LHCN-M2 (cell line): Measurements from ENCODE around the gene EP400. TPM values are rescaled to one million over a fixed set of nuclear protein-coding genes. Genes with fewer than 3 reads are reported as not detected.
"Not testable (repeated sequence)": the region's sequence is repeated elsewhere in the genome, so short reads cannot be mapped to it uniquely, and the experiment has no call there.

ENCODE experiments used
- DNase-seq: peaks from one replicate; pipeline ENCODE4 v3.0.0-alpha.2; 2012; ENCODE audit warnings: low read depth
- total RNA-seq: library from RNA; depleted of rRNA; stranded (reverse); fragments of >200 nt; gene quantifications from 2 replicates; pipeline ENCODE4 v1.2.3, GENCODE V29; 2014

EP400 gene
- total RNA-seq, 1 experiment from 2014 or later: 10.4 TPM

DNA sequence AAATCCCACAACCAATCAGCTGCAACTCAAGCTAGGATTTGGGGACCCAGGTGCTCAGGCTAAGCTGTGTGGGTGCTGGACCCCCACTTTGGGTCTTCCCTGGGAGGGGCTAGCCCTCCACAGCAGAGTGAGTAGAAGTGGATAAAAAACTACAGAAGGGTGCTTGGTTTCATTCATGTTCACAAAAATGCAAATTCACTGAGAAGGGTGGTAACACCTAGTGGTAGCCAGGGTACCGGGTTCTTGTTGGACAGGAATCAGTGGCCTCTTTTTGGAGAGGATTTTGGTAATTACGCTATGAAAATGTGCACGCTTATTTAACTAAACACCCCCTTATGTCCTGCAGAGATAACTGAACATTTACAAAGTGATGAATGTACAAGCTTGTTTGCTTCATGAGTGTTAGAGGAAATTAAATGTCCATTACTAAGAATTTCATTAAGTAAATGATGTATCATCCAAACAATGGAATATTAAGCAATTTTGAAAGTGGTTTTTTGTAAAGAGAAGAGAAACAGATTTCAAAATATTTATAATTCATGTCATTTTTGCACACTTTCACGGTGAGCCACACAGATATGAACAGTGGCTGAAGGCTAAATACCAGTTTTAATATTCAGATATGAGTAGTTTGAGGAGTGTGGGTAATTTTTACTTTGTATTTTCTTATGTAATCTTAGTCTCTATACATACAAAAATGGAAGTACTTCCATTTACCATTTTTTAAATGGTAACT, 116.0 kb downstream of the EP400 start:
- DNase-seq: no peak

DNA sequence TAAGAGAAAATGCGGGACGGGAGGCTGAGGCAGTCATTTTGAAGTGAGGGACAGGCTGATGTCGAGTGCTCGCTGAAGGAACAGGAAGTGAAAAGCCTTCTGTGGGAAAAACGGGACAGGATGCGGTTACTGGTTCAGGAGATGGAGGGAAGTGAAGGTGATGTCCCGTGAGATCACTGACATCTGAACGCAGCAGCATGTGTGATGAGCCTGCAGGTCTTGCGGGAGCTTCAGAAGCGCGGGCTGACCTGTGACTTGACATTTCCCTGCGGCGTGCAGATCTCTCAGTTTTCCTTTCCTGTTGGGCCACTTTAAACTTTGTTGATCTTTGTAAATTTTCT, 116.6 kb downstream of the EP400 start:
- no peak for DNase-seq

DNA sequence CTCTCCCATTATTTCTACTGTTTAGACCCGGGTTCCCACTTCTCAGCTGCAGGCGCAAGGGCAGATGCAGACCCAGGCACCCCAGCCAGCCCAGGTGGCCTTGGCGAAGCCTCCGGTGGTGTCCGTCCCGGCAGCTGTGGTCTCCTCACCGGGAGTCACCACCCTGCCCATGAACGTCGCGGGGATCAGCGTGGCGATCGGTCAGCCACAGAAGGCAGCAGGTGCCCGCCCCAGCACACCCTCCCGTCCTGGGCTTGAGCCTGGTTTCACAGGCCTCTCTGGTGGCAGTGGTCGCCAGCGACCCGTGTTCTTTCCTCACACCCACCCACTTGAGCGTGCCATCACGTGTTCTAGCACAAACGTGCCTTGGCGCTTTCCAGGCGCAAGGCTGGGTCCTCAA, 117.0 kb downstream of the EP400 start:
- no peak for DNase-seq

DNA sequence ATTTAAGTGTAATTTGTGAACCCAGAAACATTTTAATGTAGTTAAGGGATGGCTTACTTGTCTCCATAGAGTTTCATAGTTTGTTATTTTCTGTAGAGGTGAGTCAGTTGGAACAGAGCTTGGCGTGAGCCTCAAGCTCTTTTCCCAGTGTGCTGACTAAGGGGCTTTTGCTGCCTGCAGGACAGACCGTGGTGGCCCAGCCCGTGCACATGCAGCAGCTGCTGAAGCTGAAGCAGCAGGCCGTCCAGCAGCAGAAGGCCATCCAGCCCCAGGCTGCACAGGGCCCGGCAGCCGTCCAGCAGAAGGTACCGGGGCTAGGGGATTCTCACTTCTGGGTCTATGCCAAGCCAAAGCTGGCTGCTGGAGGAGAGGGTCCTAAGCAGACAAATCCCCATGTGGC, 117.4 kb downstream of the EP400 start:
- DNase-seq: peak; percentile 7

DNA sequence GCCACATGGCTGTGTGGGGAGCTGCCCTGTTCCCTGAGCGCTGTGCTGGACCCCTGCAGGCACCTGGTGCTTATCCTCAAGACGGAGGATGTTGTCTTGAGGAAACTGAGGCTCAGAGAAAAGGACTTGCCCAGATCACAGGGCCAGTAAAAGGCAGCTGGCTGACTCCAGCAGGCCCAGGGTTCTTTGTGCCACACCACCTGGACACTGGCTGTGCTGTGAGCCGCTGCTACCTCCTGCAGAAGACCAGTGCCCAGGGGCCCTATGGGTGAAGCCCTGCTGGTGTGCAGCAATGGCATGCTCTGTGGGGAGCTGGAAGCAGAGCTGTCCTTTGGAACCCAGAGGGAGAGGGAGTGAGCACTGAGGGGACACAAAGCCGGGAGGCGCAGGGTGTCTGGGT, 118.5 kb downstream of the EP400 start:
- no peak for DNase-seq

DNA sequence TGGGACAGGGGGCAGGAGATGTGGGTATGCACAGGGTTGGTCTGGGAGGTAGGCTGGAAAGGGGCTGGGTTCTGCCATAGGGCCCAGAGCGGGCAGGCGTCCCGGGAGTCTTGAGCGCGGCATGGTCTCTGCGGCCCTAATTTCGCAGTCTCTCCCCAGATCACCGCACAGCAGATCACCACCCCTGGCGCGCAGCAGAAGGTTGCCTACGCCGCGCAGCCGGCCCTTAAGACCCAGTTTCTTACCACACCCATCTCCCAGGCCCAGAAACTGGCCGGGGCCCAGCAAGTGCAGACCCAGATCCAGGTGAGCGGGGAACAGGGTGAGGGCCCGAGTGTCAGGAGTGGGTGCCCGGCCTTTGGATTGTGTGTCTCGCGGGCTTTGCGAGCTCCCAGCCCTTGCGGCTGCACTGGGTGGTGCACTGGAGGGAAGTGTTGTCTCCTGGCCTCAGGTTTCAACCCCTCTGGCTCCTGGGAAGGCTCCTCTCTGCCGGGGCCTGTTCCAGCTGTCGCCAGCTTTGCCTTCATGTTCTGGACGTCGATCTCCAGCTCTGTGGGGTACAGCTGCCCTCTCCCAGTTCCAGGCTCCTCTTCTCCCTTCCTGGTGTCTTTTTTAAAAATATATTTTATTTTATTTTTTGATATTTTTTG, 119.7 kb downstream of the EP400 start:
- DNase-seq: no peak

DNA sequence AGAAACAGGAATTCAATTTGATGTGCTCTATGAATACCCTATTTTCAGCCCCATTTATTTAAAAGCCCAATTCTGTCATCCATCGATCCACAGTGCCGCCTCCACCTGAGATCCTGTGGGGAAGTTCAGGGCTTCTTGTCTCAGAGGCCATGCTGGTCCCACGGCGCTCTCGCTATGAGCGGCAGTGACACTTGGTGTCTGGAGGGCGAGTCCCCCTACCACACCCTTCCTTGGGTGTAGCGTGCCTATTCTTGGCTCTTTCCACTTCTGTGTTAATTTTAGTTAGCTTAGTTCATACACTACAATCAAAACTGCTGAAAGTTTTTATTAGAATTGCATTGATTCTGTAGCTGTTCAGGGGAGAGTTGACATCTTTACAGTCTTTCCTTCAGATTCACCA, 120.6 kb downstream of the EP400 start:
- DNase-seq: no peak

DNA sequence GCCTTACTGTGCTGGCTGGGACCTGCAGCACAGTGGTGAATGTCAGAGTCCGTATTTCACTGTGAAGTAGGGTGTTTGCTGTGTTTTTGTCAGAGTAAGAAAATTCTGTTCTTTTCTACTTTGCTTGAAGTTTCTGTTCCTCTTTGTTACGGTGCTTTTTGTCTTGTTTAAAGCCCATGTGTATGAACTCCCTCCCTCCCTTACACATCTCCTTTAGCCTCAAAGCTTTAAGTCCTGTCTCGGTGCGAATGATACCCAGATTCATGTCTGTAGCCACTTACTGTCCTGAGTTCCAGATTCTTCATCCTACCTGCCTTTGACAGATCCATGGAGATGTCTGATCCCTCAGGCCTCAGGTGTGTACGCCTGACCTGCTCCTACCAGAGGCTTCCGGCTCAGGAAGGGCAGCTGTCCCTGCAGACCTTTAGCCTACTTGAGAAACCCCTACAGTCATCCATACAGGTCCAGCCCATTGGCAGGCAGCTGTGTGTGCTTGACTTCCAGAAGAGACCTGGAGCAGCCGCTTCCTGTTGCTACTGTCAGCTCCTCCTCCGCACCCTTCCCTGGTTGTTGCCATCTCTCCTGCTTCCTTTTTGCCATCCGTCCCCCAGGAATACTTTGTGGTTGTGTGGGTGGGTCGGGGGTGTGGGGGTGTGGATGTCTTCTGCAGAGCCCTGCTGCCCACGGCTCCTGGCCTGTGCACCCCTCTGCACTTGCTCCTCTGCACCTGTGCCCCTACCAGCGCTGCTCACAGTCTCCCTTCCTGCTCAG, 121.5 kb downstream of the EP400 start:
- DNase-seq: no peak

DNA sequence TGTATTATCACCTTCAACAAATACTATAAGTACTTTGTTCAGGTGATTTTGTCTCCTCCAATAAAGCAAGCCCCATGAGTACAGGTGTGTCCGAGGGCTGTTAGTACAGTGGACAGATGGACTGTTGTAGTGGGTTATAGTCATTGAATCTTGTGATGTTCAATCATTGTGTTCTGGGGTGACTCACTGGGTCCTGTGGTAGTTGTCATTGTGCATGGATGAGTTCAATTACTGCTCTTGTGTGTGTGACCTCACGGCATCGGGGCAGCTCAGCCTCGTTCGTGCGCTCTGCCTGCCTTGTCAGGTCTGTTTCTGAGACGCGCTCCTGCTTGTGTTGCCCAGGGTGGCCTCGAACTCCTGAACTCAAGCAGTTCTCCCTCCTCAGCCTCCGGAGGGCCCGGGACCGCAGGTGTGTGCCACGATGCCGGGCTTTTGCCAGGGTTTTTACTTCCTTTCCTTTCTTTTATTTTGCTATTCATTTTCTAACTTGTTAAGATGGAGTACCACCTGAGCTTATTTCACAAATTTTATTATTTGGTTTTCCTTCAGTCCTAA, 122.2 kb downstream of the EP400 start:
- no peak for DNase-seq

DNA sequence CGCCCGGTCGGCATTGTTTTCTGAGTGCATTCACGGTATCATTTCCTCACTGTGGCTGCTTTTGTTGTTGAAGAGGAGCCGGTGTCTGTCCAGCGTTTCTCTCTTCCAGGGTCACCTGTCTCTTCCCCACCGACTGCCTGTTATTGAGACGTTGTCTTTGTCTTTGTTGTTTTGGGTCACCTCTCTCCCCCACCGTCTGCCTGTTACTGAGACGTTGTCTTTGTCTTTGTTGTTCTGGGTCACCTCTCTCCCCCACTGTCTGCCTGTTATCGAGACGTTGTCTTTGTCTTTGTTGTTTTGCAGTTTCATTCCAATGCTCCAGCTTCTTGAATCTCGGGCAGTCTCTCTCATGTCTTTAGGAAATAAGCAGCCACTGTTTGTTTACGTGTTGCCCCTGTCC, 124.5 kb downstream of the EP400 start:
- DNase-seq: no peak

DNA sequence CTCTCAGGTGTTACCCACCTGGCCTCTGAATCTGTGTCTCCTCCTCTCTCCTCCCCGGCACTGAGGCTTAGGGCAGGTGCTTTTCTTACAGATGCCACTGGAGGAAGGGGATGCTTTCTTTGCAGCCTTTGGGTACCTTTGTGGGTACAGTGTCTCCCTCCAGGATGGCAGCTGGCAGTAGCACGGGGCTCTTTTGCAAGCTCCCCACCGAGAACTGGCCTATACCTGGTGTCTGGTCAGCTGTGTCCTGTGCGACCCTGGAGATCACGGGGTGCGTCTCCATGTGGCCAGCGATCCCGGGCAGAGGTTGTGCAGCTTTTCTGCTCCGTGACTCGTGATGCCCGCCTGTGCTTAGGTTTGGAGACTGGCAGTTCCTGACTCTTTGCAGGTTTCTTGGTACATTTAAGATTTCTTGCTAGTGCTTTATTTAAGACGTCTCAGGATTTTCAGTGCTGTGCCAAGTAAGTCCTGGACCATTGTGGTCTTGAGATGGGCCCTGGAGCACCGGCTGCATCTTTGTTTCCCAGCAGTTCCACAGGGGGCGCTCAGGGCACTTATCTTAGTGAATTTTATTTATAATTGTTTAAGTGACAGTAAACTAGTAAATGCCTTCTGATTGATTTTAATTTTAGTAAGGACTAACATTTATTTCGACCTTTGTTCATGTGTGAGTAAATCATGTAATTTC, 125.4 kb downstream of the EP400 start:
- no peak for DNase-seq

DNA sequence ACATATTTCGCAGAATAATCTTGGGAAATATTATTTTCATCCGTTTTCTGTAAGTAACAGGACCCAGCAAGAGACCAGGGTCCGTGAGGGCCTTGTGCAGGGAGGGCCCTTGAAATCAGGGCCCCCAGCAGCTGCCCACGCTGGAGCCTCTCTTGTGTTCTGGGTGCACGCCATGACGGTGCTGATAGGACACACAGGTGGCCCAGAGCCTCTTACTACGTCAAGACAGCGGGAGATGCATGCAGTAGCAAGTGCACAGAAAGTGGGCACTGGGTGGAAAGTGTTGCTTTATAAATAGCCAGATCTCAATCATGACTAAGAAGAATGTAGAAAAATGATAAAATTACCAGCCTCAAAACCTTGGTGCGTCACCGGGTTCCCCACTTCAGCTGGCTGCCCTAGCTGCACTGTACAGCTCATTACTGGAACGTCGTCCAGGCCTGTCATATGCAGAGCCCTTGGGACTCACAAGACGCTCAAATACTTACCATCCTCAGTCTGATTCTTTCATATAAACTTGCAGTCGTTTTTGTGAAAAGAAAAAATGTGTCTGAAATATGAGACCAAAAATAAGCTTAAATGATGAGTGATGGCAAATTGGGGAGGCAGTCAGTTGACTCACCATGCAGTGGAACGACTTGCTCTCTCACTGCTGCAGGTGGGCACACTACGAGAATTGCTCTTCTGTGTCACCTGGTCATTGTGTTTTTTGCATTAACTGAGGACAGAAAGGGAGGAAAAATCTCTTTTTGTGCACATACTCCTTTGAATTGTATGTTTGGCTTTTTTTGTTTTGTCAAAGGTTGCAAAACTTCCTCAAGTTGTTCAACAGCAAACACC, 126.2 kb downstream of the EP400 start:
- DNase-seq: no peak

DNA sequence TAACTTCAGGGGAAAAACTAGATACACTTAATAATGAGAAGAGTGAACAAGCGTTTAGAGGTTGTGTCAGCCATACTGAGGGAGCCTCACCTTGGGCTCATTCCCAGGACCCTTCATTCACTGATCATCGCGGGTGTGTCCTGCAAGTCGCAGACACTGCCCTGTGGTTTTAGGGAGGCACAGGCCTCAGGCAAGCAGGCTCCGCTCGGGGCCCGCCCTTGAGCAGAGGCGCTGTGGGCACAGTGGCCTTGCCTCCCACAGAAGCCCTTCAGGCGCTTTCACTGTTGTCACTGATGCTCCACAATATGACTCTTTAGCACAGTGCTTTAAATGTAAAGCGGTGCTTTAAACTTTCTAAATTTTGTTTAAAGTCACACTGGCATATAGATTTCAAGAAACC, 127.0 kb downstream of the EP400 start:
- DNase-seq: no peak

DNA sequence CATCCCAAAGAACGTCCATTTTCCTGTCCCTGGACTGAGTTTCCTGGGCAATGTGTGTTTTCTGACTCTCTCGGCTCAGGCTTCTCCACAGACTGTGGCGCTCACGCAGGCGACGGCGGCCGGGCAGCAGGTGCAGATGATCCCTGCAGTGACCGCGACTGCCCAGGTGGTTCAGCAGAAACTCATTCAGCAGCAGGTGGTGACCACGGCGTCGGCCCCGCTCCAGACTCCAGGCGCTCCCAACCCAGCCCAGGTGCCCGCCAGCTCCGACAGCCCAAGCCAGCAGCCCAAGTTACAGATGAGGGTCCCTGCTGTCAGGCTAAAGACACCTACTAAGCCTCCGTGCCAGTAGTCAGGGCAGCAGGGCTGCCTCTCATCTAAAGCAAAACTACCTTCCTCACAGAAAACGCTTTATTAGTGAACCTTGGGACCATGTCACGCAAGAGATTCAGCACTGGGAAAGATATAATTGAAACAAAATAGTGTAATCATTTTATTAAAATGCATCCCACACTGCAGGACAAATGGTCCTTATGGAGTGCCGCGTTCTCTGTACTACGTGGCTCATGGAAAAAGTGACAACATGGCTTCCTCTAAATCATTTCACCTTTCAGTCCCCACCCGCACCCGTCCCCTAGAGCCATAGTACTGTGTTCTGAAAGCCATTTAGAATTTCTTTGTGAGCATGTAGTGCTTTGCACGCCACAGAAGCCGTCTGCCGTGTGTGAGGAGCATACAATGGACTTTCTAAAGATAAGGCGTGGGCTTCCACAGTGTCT, 127.8 kb downstream of the EP400 start:
- DNase-seq: no peak

DNA sequence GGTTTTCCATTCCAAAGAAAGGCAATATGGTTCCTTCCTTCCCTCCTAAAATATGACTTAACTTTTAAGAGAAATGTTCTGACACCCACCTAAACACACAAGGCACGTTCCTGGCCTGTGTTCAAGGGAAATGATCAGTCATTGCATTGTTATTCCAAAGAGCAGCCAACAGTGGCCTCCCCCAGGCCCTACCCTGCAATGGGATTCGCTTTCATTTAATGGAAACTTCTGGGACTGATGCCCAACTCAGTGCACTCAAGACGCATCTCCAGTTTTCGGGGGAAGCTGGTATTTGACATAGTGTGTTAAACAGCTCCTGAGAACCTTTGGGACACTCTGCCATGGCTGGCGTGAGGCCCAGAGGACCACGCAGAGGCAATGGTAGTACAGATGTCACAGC, 128.4 kb downstream of the EP400 start:
- DNase-seq: peak; percentile 38

DNA sequence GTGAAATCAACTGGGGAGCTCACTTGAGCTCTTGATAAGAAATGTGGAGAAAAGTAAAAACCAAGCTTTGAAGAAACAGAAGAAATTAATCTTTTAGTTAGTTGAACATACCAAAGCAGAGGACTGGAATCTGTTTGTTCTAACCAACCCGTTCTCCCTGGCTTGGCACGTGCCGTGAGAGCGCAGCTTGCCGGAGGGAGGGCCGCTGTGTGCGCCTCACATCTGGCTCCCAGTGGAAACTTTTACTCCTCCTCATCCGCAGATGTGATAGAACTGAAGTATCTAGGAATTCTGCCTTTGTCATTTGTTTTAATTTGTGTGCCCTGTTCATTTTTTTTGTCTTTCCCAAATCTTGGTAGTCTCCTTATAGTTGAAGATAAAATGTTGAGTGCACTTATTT, 129.5 kb downstream of the EP400 start:
- DNase-seq: no peak

DNA sequence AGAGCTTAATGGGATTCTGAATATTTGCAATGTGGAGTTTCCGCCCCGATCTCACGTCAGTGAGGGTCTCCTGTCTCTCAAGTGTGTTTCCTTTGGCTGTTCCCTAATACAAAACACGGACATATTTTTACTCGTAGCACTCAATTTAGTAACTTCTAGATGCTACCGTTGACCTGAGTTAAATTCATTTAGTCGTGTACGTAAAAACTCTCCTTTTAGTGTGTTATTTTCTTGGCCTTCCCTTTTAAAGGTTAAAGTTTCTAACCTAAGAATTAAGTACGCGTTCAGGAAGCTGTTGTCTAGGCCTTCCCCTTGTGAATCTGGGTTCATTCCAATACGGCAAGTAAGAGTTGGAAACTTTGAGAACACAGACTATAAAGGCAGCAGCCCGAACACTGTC, 130.0 kb downstream of the EP400 start:
- no peak for DNase-seq

DNA sequence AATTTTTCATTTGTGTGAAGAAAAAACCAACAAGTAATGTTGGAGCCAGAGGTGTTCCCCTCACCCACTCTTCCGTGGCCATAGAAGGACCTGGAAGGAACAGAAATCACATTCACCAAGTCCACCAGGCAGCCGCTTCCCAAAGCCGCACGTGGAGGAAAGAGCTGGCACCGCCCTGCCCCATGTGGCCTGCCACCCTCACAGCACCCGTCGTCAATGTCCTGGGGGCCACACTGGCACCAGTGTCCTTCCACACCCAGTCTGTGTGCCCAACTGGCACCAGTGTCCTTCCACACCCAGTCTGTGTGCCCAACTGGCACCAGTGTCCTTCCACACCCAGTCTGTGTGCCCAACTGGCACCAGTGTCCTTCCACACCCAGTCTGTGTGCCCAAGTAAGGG, 130.8 kb downstream of the EP400 start:
- DNase-seq: not testable (repeated sequence)

DNA sequence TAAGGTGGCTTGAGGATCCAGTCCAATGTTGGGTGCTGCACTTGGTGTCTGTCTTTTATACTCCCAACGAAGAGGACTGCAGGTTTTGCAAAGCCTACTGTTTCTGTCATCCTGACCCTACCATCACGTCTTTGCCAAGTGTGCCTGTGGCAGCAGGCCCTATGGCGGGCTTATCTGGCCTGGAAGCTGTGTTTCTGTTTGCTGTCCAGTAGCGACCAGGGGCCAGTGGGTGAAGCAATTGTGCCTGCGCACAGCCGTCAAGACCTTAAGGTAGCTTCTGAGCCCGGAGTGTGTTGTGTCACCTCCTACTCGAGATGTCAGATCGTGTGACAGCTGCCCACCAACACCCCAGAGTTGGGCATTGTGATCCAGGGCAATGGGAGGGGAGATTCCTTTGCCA, 131.7 kb downstream of the EP400 start:
- no peak for DNase-seq

DNA sequence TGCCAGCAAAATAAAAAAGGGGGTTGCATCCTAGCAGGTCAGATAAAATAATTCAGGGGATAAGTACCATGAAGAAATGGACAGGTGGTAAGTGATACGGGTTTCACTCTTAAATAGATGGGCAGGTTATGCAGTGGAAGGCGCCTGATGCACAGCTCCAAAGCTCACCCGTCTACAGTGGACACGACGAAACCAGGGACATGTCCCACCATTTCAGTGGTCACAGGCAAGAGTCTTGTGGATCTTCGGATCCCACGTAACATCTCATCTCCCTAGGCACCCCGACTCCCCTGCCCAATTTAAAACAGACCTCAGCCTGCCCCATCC, 133.8 kb downstream of the EP400 start:
- no peak for DNase-seq
